WERI-Rb-1 (cell line): ENCODE measurements around the gene PHLDB2.

Experiments
- DNase-seq: peaks from one replicate; pipeline ENCODE4 v3.0.0-alpha.2; 2020
- H3K27ac ChIP-seq: fragments of 250-450 bp; sonication (Bioruptor Pico); 2 replicates; pipeline ENCODE4 v1.5.1; 2020; ENCODE audit warnings: mild to moderate bottlenecking, moderate library complexity
- H3K27me3 ChIP-seq: fragments of 250-450 bp; sonication (Bioruptor Pico); 2 replicates; pipeline ENCODE4 v1.5.1; 2021; ENCODE audit warnings: mild to moderate bottlenecking, low read depth, moderate library complexity; ENCODE audit not compliant: insufficient read depth, severe bottlenecking
- H3K36me3 ChIP-seq: fragments of 250-450 bp; sonication (Bioruptor Pico); 2 replicates; pipeline ENCODE4 v1.5.1; 2020; ENCODE audit warnings: mild to moderate bottlenecking, moderate library complexity
- H3K4me3 ChIP-seq: 2 replicates; pipeline ENCODE4 v1.5.1; 2011; ENCODE audit warnings: low read depth, mild to moderate bottlenecking, control low read depth, low read length
- H3K9me3 ChIP-seq: fragments of 250-450 bp; sonication (Bioruptor Pico); 2 replicates; pipeline ENCODE4 v1.5.1; 2021; ENCODE audit warnings: mild to moderate bottlenecking, moderate library complexity; ENCODE audit not compliant: severe bottlenecking
- CTCF ChIP-seq: IDR thresholded peaks from 2 replicates; pipeline ENCODE4 v1.5.1; 2011; ENCODE audit warnings: low read depth, mild to moderate bottlenecking, control low read depth, inconsistent platforms, low read length

Gene PHLDB2

GRCh38 chr3:111871809-111872623 lies 13.0 kb downstream of the PHLDB2 start:
- no peak for DNase-seq
- no peak for TF ChIP-seq CTCF
- Histone ChIP-seq H3K36me3 (no peaks in the 10 kb centered on the region), H3K27ac (no peak overlapping the region), H3K27me3 (no peaks in the 10 kb centered on the region), H3K4me3 (no peak overlapping the region), H3K9me3 (no peaks in the 10 kb centered on the region)

- H3K27ac ChIP-seq: no peak overlapping the region
- TF ChIP-seq CTCF: no peak
- no peak for DNase-seq
- no peaks in the 10 kb centered on the region for H3K36me3 ChIP-seq
- H3K4me3 ChIP-seq: no peak overlapping the region
- H3K27me3 ChIP-seq: no peaks in the 10 kb centered on the region
- H3K9me3 ChIP-seq: no peaks in the 10 kb centered on the region
These were observed 13.9 kb downstream of the PHLDB2 start for GRCh38 chr3:111872979-111873378.

GRCh38 chr3:111874177-111874820 lies 15.2 kb downstream of the PHLDB2 start:
- Histone ChIP-seq H3K36me3 (no peaks in the 10 kb centered on the region), H3K27me3 (no peaks in the 10 kb centered on the region), H3K27ac (no peak overlapping the region), H3K4me3 (no peak overlapping the region), H3K9me3 (no peaks in the 10 kb centered on the region)
- DNase-seq: no peak
- no peak for TF ChIP-seq CTCF

GRCh38 chr3:111881480-111881879 lies 22.4 kb downstream of the PHLDB2 start:
- Histone ChIP-seq H3K36me3 (no peaks in the 10 kb centered on the region), H3K4me3 (no peak overlapping the region), H3K27me3 (no peaks in the 10 kb centered on the region), H3K27ac (no peak overlapping the region), H3K9me3 (peaks cover 6% of the 10 kb centered on the region)
- TF ChIP-seq CTCF: no peak
- DNase-seq: no peak

- no peak for DNase-seq
- no peak overlapping the region for H3K4me3 ChIP-seq
- H3K9me3 ChIP-seq: peaks cover 6% of the 10 kb centered on the region
- no peak for TF ChIP-seq CTCF
- H3K27ac ChIP-seq: no peak overlapping the region
- H3K27me3 ChIP-seq: no peaks in the 10 kb centered on the region
- no peaks in the 10 kb centered on the region for H3K36me3 ChIP-seq
These were observed 23.1 kb downstream of the PHLDB2 start for GRCh38 chr3:111882194-111882593.
